ENCODE measurements around the gene RNASE8. TPM values are rescaled to one million over a fixed set of nuclear protein-coding genes. Genes with fewer than 3 reads are reported as not detected.

The RNASE8 gene
- total RNA-seq, 2 donors from 2014 or later, result not detected

DNA sequence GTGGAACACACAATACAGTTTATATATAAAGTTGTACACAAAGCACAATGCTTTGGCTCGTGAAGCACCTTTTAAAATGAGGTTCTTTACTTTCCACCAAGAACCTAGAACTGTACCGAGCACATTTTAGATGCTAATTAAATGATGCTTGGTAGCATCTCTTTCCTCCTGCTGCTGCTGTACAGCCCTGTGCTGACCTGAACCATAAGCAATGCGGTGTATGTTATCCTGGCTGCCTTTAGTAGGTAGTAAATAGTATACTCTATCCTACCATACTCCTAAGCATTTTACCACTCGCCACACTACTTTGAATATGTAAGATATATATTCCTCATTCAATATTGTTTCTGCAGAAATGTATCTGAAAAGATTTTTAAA lies 2.9 kb upstream of the RNASE8 start:
- H3K27me3 ChIP-seq (ENCODE audit: control insufficient read depth, insufficient read depth, low read length, poor library complexity, severe bottlenecking), result no peaks in the 10 kb centered on the region
- 97 to 100% methylated on average over 1 to 3 of the region's 4 CpGs for WGBS, 2 experiments (ENCODE audit: insufficient coverage in 1 of 2, insufficient read length in 1 of 2)
- H3K4me3 ChIP-seq (ENCODE audit: low read length), result no peak overlapping the region
- Mint-ChIP-seq H3K27ac (no peak overlapping the region), H3K36me3 (ENCODE audit: low read depth) (no peaks in the 10 kb centered on the region), H3K4me3 (no peak overlapping the region), H3K27me3 (ENCODE audit: insufficient read depth) (no peaks in the 10 kb centered on the region), H3K9me3 (no peaks in the 10 kb centered on the region), H3K4me1 (peaks cover 12% of the 10 kb centered on the region)
- no peak for DNase-seq
- H3K4me1 ChIP-seq (ENCODE audit: control insufficient read depth, insufficient read depth, low read length), result peaks cover 2% of the 10 kb centered on the region
- H3K27ac ChIP-seq (ENCODE audit: low read depth, low read length), result no peak overlapping the region
- H3K9me3 ChIP-seq (ENCODE audit: control insufficient read depth, low read length), result no peaks in the 10 kb centered on the region
- H3K9ac ChIP-seq (ENCODE audit: extremely low read depth, low read length, poor library complexity, severe bottlenecking), result no peak overlapping the region
- TF ChIP-seq CTCF (conservative IDR thresholded peaks at IDR 0.05), result no peak
- H3K36me3 ChIP-seq (ENCODE audit: control insufficient read depth, insufficient read depth, low read length), result no peaks in the 10 kb centered on the region

DNA sequence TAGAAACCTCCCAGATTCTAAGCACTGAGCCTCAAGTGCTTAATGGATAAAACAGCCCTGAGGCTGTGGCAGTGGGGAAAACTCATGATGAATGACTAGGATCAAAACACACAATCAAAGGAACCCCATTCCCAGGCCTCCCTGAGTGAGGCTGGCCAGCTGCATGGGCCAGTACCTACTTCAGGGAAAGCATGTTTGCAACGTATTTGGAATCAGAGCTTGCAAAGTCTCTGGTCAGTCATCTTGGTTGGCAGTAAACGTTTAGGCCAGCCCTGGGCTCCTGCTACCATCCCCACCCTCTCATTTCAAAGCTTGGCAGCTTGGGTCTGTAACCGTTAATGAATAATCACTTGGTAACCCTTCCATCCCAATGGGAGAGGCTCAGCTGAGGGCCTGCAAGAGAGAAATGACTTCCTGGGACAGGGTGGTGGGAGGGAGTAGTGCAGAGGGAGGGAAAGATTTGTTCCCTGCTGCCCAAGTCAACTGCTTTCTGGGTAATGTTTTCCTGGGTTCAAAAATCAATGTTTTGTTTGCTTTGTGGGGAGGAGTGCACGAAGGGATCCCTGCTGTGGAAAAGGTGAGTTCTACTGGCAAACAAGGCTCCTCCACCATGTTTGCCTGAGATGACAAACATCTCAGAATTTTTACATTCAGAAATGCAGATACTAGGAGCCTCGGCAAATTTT lies 2.0 kb upstream of the RNASE8 start:
- no peak overlapping the region for H3K27ac Mint-ChIP-seq
- no peaks in the 10 kb centered on the region for H3K27me3 ChIP-seq (ENCODE audit: control insufficient read depth, insufficient read depth, low read length, poor library complexity, severe bottlenecking)
- no peak overlapping the region for H3K27ac ChIP-seq (ENCODE audit: low read depth, low read length)
- no peaks in the 10 kb centered on the region for H3K9me3 ChIP-seq (ENCODE audit: control insufficient read depth, low read length)
- H3K27me3 Mint-ChIP-seq (ENCODE audit: insufficient read depth), result no peaks in the 10 kb centered on the region
- WGBS, 2 experiments (ENCODE audit: insufficient coverage in 1 of 2, insufficient read length in 1 of 2), result 57 to 71% methylated on average over 3 to 5 of the region's 5 CpGs
- H3K4me3 ChIP-seq (ENCODE audit: low read length), result no peak overlapping the region
- no peak overlapping the region for H3K4me3 Mint-ChIP-seq
- H3K9me3 Mint-ChIP-seq, result no peaks in the 10 kb centered on the region
- H3K9ac ChIP-seq (ENCODE audit: extremely low read depth, low read length, poor library complexity, severe bottlenecking), result no peak overlapping the region
- no peaks in the 10 kb centered on the region for H3K36me3 Mint-ChIP-seq (ENCODE audit: low read depth)
- DNase-seq, result no peak
- no peak for TF ChIP-seq CTCF (conservative IDR thresholded peaks at IDR 0.05)
- H3K36me3 ChIP-seq (ENCODE audit: control insufficient read depth, insufficient read depth, low read length), result no peaks in the 10 kb centered on the region
- H3K4me1 ChIP-seq (ENCODE audit: control insufficient read depth, insufficient read depth, low read length), result peaks cover 2% of the 10 kb centered on the region
- H3K4me1 Mint-ChIP-seq, result peaks cover 13% of the 10 kb centered on the region

- H3K4me3 Mint-ChIP-seq, result no peak overlapping the region
- Histone ChIP-seq H3K27ac (ENCODE audit: low read depth, low read length) (no peak overlapping the region), H3K4me1 (ENCODE audit: control insufficient read depth, insufficient read depth, low read length) (peaks cover 2% of the 10 kb centered on the region), H3K9ac (ENCODE audit: extremely low read depth, low read length, poor library complexity, severe bottlenecking) (no peak overlapping the region), H3K27me3 (ENCODE audit: control insufficient read depth, insufficient read depth, low read length, poor library complexity, severe bottlenecking) (no peaks in the 10 kb centered on the region), H3K9me3 (ENCODE audit: control insufficient read depth, low read length) (no peaks in the 10 kb centered on the region), H3K4me3 (ENCODE audit: low read length) (no peak overlapping the region), H3K36me3 (ENCODE audit: control insufficient read depth, insufficient read depth, low read length) (no peaks in the 10 kb centered on the region)
- 93 to 94% methylated on average over 6 to 10 of the region's 10 CpGs for WGBS, 2 experiments (ENCODE audit: insufficient coverage in 1 of 2, insufficient read length in 1 of 2)
- no peak overlapping the region for H3K27ac Mint-ChIP-seq
- no peaks in the 10 kb centered on the region for H3K36me3 Mint-ChIP-seq (ENCODE audit: low read depth)
- peaks cover 18% of the 10 kb centered on the region for H3K4me1 Mint-ChIP-seq
- DNase-seq, result no peak
- no peak for TF ChIP-seq CTCF (conservative IDR thresholded peaks at IDR 0.05)
- no peaks in the 10 kb centered on the region for H3K9me3 Mint-ChIP-seq
- H3K27me3 Mint-ChIP-seq (ENCODE audit: insufficient read depth), result no peaks in the 10 kb centered on the region
Measured at GRCh38 chr14:21056520-21057163, 980 bp upstream of the RNASE8 start.

Data from endodermal cell (in vitro differentiated cells).